HepG2 (cell line): ENCODE measurements around the gene ZNF813.

ENCODE experiments used
- FOSL1 ChIP-seq: sonication (generic); formaldehyde crosslinking; IDR thresholded peaks from 2 replicates; pipeline ENCODE4 v1.9.0; 2021; ENCODE audit warnings: missing genetic modification reagents, borderline replicate concordance
- MEIS2 ChIP-seq: sonication (generic); formaldehyde crosslinking; IDR thresholded peaks from 2 replicates; pipeline ENCODE4 v1.9.0; 2021; ENCODE audit warnings: mild to moderate bottlenecking, missing genetic modification reagents
- RXRA ChIP-seq: sonication (generic); formaldehyde crosslinking; IDR thresholded peaks from 2 replicates; pipeline ENCODE4 v1.5.1; 2020; ENCODE audit warnings: missing genetic modification reagents
- TAF15 ChIP-seq: fragments of 200-400 bp; formaldehyde crosslinking; IDR thresholded peaks from one replicate; pipeline ENCODE4 v1.6.1; 2018; ENCODE audit warnings: mild to moderate bottlenecking, low read depth, low read length; ENCODE audit not compliant: poor library complexity, severe bottlenecking
- TCF7 ChIP-seq: sonication (generic); IDR thresholded peaks from 2 replicates; pipeline ENCODE4 v1.6.1; 2016; ENCODE audit warnings: antibody characterized with exemption, low read depth
- ZKSCAN1 ChIP-seq: fragments of 150-350 bp; IDR thresholded peaks from 2 replicates; pipeline ENCODE4 v1.6.1; 2014; ENCODE audit warnings: low read length
- ZNF792 ChIP-seq: IDR thresholded peaks from 2 replicates; pipeline ENCODE4 v1.6.1; 2016
- TF ChIP-seq, protein P1 (sequence below): sonication (generic); formaldehyde crosslinking; IDR thresholded peaks from 2 replicates; pipeline ENCODE4 v1.5.1; 2020; ENCODE audit warnings: mild to moderate bottlenecking, missing genetic modification reagents, moderate library complexity
- TF ChIP-seq, protein P2 (sequence below): sonication (generic); formaldehyde crosslinking; IDR thresholded peaks from 2 replicates; pipeline ENCODE4 v1.8.1; 2023; ENCODE audit warnings: missing genetic modification reagents, inconsistent platforms, borderline replicate concordance

DNA sequence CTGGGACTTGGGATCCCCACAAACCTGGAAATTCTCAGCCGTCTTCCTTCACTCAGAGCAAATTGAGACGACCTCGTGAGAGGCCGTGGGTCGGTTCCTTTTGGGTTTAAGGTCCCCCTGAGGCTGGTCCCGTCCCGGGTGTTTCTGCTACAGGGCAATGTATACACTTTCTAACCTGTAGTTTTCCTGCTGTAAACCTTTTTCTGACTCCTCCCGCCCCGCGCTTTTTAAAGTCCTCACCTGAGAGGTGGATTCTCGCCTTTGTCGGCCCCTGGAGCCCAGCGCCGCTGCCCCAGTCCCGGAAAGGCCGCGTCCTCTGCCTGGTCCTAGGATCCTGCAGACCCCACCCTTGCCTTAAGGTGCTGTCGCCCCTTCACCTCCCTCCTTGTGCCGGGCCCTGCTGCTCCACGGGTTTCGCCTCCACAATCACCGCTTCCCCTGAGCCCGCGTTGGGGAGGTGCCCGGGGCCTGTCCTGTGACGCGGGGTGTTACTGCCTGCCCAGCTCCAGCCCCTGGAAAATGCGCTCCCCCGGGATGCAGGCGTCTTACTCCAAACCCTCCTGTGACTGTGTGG lies 35.4 kb upstream of the ZNF813 start:
- no peak for TF ChIP-seq TCF7
- no peak for TF ChIP-seq ZNF792 (CRISPR knock-in tag)
- TF ChIP-seq ZKSCAN1 = no peak
- TF ChIP-seq, protein P1, sequence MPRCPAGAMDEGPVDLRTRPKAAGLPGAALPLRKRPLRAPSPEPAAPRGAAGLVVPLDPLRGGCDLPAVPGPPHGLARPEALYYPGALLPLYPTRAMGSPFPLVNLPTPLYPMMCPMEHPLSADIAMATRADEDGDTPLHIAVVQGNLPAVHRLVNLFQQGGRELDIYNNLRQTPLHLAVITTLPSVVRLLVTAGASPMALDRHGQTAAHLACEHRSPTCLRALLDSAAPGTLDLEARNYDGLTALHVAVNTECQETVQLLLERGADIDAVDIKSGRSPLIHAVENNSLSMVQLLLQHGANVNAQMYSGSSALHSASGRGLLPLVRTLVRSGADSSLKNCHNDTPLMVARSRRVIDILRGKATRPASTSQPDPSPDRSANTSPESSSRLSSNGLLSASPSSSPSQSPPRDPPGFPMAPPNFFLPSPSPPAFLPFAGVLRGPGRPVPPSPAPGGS = no peak
- no peak for TF ChIP-seq RXRA (CRISPR knock-in tag)
- TF ChIP-seq, protein P2, sequence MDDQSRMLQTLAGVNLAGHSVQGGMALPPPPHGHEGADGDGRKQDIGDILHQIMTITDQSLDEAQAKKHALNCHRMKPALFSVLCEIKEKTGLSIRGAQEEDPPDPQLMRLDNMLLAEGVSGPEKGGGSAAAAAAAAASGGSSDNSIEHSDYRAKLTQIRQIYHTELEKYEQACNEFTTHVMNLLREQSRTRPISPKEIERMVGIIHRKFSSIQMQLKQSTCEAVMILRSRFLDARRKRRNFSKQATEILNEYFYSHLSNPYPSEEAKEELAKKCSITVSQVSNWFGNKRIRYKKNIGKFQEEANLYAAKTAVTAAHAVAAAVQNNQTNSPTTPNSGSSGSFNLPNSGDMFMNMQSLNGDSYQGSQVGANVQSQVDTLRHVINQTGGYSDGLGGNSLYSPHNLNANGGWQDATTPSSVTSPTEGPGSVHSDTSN (CRISPR knock-in tag) = no peak
- no peak for TF ChIP-seq TAF15
- no peak for TF ChIP-seq FOSL1 (CRISPR knock-in tag)
- no peak for TF ChIP-seq MEIS2 (CRISPR knock-in tag)
